ENCODE data around the gene NAT16.
"Not testable (repeated sequence)": the region's sequence is repeated elsewhere in the genome, so short reads cannot be mapped to it uniquely, and the experiment has no call there.

Gene NAT16

GRCh38 chr7:101132626-101133600 is 47.2 kb downstream of the NAT16 start:
- not testable (repeated sequence) for H3K4me3 Mint-ChIP-seq, H3K36me3 Mint-ChIP-seq, H3K27me3 Mint-ChIP-seq, H3K9me3 Mint-ChIP-seq, H3K27ac Mint-ChIP-seq
- H3K4me1 Mint-ChIP-seq, result peaks cover 36% of the 10 kb centered on the region

GRCh38 chr7:101129603-101130117 is 50.4 kb downstream of the NAT16 start:
- Mint-ChIP-seq H3K4me1 (peaks cover 33% of the 10 kb centered on the region), H3K4me3 (no peak overlapping the region), H3K27me3 (peaks cover 19% of the 10 kb centered on the region), H3K9me3 (no peaks in the 10 kb centered on the region), H3K27ac (no peak overlapping the region), H3K36me3 (no peaks in the 10 kb centered on the region)

- H3K9me3 Mint-ChIP-seq, result no peaks in the 10 kb centered on the region
- no peak overlapping the region for H3K27ac Mint-ChIP-seq
- H3K27me3 Mint-ChIP-seq, result peaks cover 26% of the 10 kb centered on the region
- peaks cover 27% of the 10 kb centered on the region for H3K4me1 Mint-ChIP-seq
- no peaks in the 10 kb centered on the region for H3K36me3 Mint-ChIP-seq
- no peak overlapping the region for H3K4me3 Mint-ChIP-seq
Observed at GRCh38 chr7:101128040-101128834, 51.9 kb downstream of the NAT16 start.

DNA sequence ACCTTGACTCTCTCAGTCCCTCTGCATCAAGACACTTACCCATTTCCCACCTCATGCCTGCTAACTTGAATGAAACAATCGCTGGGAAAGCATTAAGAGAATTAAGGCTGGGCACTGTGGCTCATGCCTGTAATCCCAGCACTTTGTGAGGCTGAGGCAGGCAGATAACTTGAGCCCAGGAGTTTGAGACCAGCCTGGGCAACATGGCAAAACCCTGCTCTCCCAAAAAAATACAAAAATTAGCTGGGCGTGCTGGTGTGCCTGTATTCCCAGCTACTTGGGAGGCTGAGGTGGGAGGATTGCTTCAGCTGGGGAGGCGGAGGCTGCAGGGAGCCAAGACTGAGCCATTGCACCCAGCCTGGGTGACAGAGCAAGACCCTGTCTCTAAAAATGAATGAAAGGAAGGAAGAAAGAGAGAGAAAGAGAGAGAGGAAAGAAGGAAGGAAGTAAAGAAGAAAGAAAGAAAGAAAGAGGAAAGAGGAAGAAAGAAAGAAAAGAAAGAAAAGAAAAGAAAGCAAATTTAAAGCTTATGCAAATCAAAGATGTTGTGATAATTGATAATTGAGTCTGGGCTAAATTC is 52.5 kb downstream of the NAT16 start:
- Mint-ChIP-seq H3K9me3 (no peaks in the 10 kb centered on the region), H3K27ac (no peak overlapping the region), H3K4me3 (peak overlapping the region; percentile 30), H3K4me1 (peaks cover 27% of the 10 kb centered on the region), H3K36me3 (no peaks in the 10 kb centered on the region), H3K27me3 (peaks cover 29% of the 10 kb centered on the region)

GRCh38 chr7:101126651-101127459 is 53.2 kb downstream of the NAT16 start, which contains the start of gene SERPINE1:
TSS of gene SERPINE1 (plus strand) at chr7:101127104. CDS start at chr7:101128394, 1,290 bp downstream.
- Mint-ChIP-seq H3K9me3 (no peaks in the 10 kb centered on the region), H3K27ac (peak within 1 kb of the TSS; percentile 77), H3K27me3 (peaks cover 28% of the 10 kb centered on the region), H3K4me3 (peak within 1 kb of the TSS; percentile 30), H3K36me3 (no peaks in the 10 kb centered on the region), H3K4me1 (peaks cover 27% of the 10 kb centered on the region)

DNA sequence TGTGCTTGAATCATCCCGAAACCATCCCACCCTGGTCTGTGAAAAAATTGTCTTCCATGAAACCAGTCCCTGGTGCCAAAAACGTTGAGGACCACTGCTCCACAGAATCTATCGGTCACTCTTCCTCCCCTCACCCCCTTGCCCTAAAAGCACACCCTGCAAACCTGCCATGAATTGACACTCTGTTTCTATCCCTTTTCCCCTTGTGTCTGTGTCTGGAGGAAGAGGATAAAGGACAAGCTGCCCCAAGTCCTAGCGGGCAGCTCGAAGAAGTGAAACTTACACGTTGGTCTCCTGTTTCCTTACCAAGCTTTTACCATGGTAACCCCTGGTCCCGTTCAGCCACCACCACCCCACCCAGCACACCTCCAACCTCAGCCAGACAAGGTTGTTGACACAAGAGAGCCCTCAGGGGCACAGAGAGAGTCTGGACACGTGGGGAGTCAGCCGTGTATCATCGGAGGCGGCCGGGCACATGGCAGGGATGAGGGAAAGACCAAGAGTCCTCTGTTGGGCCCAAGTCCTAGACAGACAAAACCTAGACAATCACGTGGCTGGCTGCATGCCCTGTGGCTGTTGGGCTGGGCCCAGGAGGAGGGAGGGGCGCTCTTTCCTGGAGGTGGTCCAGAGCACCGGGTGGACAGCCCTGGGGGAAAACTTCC is 54.0 kb downstream of the NAT16 start:
- H3K27me3 Mint-ChIP-seq, result peaks cover 29% of the 10 kb centered on the region
- no peak overlapping the region for H3K4me3 Mint-ChIP-seq
- H3K4me1 Mint-ChIP-seq, result peaks cover 27% of the 10 kb centered on the region
- no peaks in the 10 kb centered on the region for H3K9me3 Mint-ChIP-seq
- H3K36me3 Mint-ChIP-seq, result no peaks in the 10 kb centered on the region
- H3K27ac Mint-ChIP-seq, result peak overlapping the region; percentile 77

DNA sequence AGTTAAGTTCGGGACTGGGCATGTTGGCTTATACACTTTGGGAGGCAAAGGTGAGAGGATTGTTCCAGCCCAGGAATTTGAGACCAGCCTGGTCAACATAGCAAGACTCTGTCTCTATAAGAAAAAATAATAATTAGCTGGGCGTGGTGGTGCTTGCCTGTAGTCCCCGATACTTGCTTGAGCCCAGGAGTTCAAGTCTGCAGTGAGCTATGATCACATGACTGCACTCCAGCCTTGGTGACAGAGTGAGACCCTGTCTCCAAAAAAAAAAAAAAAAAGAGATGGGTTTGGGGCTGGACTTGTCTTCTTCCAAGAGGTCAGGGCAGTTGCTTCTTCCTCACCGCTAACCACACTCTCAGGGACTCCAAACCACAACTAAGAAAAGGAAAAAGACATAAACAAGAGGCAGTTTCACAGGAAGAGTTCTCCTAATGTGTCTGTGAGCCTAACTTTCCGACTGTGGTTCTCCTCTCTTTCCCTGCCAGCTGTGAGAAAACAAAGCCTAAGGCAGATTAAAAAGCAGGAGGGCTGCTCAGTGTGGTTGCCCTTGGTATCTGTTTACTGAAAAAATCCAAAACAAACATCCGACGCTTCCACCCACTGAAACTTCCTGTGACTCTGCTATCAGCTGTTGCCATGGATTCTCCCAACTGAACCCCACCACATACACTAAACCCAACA is 55.6 kb downstream of the NAT16 start:
- peaks cover 27% of the 10 kb centered on the region for H3K4me1 Mint-ChIP-seq
- H3K4me3 Mint-ChIP-seq, result no peak overlapping the region
- peak overlapping the region; percentile 70 for H3K27ac Mint-ChIP-seq
- peaks cover 29% of the 10 kb centered on the region for H3K27me3 Mint-ChIP-seq
- H3K9me3 Mint-ChIP-seq, result no peaks in the 10 kb centered on the region
- no peaks in the 10 kb centered on the region for H3K36me3 Mint-ChIP-seq

DNA sequence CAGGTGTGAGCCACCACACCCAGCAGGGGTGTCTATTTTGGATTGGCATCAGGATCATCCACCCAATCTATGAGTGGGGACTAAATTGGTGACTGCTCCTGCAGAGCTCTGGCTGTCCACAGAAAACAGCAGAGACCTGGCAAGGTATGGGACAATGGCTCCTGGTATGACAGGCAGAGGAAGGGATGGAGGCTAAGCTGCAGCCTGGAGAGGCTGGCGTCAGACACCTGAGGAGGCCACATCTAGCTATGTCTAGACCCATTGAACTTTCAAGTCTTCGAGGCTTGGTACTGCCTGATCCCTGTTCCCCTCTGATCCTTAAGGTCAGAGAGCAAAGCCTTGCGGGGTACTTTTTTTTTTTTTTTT is 56.4 kb downstream of the NAT16 start:
- H3K27ac Mint-ChIP-seq, result no peak overlapping the region
- H3K27me3 Mint-ChIP-seq, result peaks cover 32% of the 10 kb centered on the region
- no peaks in the 10 kb centered on the region for H3K9me3 Mint-ChIP-seq
- H3K36me3 Mint-ChIP-seq, result no peaks in the 10 kb centered on the region
- H3K4me3 Mint-ChIP-seq, result no peak overlapping the region
- peaks cover 27% of the 10 kb centered on the region for H3K4me1 Mint-ChIP-seq

DNA sequence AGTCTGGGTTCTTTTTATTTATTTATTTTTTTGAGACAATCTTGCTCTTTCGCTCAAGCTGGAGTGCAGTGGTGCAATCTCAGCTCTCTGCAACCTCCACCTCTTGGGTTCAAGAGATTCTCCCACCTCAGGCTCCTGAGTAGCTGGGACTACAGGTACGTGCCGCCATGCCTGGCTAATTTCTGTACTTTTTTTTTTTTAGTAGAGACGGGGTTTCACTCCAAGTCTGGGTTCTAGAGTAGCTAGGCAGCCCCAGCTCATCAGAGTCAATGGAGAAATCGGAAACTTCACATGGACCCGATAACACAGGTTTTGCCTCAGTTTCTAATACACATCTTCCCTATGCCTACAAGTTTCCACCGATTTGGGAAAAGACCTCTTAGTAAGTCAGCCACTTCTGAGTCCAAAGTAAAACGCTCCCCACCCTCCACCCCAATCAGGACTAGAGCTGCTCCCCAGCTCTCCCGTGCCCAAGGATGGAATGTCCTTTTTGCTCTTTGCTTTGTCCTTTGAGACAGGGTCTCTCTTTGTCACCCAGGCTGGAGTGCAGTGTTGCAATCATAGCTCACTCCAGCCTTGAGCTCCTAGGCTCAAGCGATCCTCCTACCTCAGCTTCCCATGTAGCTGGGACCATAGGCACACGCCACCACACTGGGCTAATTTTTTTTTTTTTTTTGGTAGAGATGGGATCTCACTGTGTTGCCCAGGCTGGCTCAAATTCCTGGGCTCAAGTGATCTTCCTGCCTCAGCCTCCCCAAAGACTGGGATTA is 57.0 kb downstream of the NAT16 start:
- no peaks in the 10 kb centered on the region for H3K9me3 Mint-ChIP-seq

DNA sequence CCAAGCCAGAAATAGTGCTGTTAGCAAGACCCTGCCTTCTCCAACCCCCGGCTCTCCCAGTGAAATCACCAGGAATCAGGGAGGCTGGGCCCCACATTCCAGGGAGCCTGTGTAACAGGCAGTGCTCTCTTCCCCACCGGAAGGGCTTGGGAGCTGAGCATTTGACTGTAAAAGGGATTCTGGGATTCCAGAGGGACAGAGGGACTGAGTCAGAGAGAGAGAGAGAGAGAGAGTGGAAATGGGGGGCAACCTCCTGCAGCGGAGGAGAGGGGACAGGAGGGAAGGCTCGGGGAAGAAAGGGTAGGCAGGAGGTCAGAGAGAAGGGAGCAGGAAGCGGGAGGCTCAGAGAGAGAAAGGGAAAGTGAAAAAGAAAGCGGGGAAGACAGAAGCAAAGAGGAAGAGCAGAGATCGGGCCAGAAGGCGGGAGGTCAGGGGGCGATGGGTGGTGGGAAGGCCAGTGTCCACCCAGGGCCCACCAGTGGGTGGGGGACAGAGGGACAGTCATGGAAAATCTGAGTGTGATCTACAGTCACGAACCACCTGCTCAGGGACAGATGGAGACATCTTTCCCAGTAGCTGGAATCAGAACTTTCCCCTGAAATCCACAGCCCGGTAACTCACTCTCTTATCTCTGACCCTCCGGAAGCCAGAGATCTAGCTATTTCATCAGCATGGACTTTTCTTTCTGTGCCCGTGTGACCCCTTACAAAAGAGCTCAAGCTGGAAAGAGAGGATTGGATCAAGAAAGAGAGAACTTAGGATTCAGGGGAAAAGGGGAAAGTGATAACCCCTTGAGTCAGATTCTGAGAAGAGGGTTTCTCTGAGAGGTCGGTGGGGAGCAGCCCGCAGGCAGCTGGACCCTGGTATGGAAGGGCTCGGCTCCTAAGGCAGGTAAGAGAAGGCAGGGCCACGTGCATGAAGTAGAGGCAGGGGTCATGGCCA is 57.8 kb downstream of the NAT16 start:
- Mint-ChIP-seq H3K9me3 (no peaks in the 10 kb centered on the region), H3K27ac (no peak overlapping the region), H3K4me3 (peak overlapping the region; percentile 56), H3K4me1 (peaks cover 23% of the 10 kb centered on the region), H3K27me3 (peaks cover 31% of the 10 kb centered on the region), H3K36me3 (no peaks in the 10 kb centered on the region)

More for the DNA sequence above, 57.0 kb downstream of the NAT16 start:
- Mint-ChIP-seq H3K27ac (no peak overlapping the region), H3K36me3 (no peaks in the 10 kb centered on the region), H3K4me1 (peaks cover 27% of the 10 kb centered on the region), H3K27me3 (peaks cover 32% of the 10 kb centered on the region), H3K4me3 (no peak overlapping the region)

DNA sequence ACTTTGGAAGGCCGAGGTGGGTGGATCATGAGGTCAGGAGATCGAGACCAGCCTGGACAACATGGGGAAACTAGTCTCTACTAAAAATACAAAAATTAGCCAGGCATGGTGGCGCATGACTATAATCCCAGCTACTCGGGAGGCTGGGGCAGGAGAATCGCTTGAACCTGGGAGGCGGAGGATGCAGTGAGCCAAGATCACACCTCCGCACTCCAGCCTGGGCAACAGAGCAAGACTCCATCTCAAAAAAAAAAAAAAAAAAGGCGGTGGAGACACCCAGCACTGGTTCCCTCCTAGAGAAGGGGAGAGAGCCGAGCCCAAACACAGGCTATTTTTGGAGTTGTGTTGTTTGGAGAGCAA is 58.5 kb downstream of the NAT16 start:
- H3K4me3 Mint-ChIP-seq, H3K9me3 Mint-ChIP-seq, H3K36me3 Mint-ChIP-seq, H3K27ac Mint-ChIP-seq: not testable (repeated sequence)
- peaks cover 17% of the 10 kb centered on the region for H3K4me1 Mint-ChIP-seq
- H3K27me3 Mint-ChIP-seq, result peaks cover 29% of the 10 kb centered on the region
